D341Med (cell line): ENCODE results near the gene ADARB1.

Experiments used
- DNase-seq: peaks from one replicate; pipeline ENCODE4 v3.0.0; 2012; ENCODE audit warnings: low spot score

ADARB1 gene

DNA sequence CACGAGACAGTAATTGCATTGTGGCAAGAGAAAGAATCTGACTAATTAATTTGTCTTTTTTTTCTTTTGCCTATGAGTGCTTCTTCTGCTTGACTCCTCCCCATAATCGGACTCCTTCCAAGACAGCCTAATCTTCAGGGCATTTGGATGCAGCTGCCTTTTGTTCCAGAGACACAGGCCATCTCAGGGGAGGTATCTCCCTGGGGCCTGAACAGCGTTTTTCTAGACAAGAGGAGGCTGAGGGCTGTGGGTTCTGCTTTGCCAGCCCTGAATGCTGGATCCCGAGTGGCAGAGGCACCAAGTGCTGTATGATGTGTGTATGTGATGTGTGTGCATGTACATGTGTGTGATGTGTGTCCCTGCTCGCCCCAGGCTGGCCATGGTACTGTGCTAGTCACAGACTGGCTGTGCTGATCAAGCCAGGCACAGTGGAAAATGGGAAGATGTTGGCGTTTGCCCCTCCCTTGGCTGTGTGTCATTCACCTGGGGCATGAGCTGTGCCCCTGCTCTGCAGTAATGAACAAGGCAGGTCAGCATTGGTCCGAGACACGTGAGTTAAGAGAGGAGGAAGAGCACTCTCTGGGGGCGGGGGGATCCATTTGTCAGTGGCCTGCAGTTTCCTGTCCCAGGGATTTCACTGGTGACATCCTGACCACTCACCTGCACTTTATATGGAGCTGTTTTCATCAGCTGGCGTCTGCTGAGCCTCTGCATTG lies 77.2 kb downstream of the ADARB1 start:
- DNase-seq = peak; percentile 78

DNA sequence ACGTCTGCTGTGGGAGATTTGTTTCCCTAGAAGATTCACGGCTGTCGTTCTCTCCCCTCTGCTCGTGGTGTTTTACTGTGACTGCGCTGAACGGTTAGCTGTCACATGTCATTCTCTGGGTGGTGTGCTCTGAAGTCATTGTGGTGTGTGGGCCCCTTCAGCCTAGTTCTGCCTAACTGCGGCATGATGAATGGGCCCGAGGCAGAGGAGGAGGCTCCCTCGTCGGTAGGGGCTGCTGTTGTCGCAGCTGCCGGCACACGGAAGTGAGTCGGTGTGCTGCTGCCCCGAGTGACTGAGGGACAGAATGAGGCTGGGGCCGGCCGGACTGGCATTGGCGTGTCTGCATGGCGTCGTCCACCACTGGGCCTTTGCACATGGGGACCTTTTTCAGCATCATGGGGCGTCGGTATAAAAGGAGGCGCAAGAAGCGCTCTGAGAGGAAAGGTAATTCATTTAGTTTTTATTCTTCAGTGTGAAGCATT lies 77.9 kb downstream of the ADARB1 start:
- no peak for DNase-seq

- DNase-seq = no peak
These were observed 79.3 kb downstream of the ADARB1 start for GRCh38 chr21:45153358-45154318.

GRCh38 chr21:45154511-45155508 lies 80.4 kb downstream of the ADARB1 start:
- no peak for DNase-seq

DNA sequence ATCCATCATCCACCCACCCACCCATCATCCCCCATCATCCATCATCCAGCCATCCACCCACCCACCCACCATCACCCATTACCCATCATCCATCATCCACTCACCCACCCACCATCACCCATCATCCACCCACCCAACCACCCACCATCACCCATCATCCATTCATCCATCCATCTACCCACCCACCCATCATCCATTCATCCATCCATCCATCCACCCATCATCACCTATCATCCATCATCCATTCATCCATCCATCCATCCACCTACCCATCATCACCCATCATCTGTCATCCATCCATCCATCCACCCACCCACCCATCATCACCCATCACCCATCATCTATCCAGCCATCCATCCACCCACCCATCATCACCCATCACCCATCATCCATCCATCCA lies 81.5 kb downstream of the ADARB1 start:
- no peak for DNase-seq

DNA sequence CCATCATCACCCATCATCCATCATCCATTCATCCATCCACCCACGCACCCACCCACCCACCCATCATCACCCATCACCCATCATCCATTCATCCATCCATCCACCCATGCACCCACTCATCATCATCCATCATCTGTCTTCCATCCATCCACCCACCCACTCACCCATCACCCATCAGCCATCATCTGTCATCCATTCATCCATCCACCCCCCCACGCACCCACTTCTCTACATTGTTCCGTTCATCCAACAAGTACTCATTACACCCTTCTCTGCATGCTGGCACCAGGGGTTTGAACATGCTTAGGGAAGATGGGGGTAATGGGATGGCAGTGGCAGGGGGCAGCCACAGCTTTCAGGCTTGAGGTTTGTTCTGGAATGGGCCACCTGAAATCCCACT lies 82.1 kb downstream of the ADARB1 start:
- DNase-seq = no peak

DNA sequence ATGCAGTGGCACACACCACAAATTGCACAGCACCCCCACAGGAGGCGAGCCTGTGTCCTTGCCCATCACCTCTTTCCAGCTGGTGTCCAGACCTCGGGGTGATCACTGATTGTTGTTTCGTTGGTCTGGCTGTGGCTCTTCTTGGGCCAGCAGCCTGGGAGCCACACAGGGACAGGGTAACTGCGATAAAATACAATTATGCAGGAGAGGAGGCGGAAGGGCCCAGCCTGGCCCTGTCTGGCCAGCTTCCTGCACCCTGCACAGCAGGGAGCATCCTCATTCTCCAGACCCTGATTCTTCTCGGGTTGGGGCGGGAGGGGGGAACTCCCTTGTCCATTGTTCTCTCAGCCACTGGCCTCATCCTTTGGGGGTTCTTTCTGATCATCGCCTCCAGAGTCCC lies 83.6 kb downstream of the ADARB1 start:
- no peak for DNase-seq

DNA sequence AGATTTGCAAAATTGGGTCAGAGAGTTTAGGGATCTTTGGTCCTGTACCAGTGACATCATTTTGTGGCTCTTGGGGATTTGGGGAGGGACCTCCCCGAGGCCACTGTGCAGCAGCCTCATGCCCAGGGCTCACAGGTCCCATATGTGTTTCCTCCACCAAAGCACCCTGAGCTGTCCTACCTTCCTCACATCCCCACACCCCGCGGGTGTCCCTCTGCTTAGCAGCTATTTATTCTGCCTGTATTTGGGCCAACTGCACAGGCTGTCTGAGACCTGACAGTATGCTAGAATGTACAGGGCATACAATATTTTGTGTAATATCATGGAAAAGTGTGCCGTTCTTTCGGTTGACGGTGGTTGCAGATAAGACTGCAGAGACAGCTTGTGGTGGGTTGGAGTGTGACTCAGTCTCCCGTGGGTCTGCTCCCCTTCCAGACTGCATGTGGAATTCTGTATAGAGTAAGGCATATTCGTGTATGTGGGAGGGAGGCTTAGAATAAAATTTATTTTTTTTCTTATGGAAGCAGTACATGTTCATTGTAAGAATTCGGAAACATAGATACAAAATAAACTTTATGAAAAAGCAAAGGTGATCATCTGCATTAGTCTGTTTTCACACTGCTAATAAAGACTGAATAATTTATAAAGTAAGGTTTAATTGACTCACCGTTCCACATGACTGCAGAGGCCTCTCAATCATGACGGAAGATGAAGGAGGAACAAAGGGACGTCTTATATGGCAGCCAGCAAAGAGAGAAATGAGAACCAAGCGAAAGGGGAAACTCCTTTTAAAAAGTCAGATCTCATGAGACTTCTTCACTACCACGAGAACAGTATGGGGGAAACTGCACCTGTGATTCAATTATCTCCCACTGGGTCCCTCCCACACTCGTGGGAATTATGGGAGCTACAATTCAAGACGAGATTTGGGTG lies 84.4 kb downstream of the ADARB1 start:
- DNase-seq = no peak

DNA sequence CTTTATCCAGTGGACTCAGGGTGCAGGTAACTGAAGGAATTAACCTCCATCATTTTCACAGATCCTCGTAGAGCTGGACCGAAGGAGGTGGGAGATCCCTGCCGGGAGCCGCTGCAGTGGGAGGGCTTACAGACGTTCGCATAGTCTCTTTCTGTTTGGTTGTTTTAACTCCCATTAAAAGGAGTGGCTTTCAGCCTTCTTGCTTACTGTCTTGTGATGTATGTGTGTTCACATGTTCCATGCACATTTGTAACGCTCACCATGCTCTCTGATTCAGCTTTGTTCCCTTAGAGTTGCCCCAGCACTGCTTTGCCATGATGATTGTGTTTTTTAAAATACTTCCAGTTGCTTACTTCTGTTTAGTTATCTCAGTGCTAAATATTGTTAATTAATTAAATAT lies 85.8 kb downstream of the ADARB1 start:
- DNase-seq = no peak

DNA sequence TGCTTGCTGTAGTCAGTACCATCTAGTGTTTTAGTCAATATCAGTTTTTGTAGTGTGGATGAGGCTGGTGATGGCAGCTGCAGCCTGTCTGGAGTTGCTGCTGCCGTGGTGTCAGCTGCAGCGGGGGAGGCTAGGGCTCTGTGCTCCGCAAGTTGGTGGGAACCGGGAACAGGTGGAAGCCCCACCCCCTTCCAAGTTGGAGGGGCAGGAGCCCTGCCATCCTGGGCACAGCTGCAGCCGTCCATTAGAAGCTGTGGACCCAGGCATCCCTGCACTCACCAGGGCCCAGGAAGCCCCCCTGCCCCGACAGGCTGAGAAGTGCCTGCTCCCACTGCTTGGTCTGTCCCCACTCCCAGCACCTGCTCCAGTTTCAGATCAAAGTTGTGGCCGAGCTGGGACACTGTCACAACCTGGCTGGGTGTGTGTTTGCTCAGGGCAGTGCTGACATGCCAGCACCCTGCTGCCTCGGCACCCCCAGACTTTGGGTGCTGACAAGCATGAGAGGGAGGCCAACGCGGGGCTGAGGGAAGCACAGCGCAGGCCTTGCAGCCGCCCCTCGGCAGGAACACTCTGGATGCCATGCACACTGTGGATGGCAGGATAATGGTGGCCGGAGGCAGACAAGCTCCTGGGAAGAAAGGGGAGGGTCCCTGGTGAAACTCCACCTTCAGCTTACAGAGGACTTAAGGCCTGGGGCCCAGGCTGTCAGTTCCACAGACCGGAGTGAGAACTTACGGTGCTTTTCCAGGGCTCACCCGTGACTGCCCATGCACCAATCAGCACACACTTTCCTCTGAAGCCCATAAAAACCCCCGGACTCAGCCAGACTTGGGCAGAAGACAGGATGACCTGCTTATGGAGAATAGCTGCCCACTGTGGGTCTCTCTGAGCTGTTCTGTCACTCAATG lies 86.9 kb downstream of the ADARB1 start:
- no peak for DNase-seq

DNA sequence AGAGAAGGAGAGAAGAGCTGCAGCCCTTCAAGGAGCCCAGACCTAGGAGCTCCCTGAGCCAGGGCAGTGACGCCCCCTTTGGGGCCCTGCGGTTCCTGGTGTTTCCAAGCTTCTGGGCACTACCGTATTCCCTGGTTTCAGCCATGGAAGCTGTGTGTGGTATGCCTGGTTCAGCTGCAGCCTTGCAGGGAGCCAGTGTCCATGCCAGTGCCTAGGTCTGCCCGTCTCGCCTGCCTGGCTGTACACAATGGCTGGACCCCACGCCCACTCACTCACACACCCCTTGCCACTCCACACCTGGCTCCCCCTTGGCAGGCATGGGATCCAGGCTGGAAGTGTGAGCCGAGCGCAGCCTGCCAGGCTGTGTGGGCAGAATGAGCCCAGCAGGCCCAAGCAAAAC lies 87.7 kb downstream of the ADARB1 start:
- DNase-seq = no peak

DNA sequence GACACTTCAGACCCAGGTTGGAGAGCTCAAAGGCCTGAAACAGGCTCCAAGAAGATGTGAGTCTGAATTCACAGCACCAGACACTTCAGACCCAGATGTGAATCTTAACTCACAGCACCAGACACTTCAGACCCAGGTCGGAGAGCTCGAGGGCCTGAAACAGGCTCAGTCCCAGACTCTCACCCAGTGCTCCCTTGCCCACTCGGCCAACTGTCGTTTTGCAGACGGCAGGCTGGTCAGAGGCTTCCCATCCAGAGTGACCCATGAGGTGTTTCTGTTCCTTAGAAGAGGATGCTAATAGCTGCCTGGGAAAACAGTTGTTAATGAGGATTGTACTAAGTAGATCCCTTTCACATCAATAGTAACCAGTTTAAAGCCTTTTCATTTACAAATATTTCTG lies 88.4 kb downstream of the ADARB1 start:
- DNase-seq = no peak

- DNase-seq = no peak
These were observed 89.2 kb downstream of the ADARB1 start for GRCh38 chr21:45163413-45164123.

- DNase-seq = no peak
These were observed 89.7 kb downstream of the ADARB1 start for GRCh38 chr21:45164124-45164511.

- DNase-seq = no peak
These were observed 90.5 kb downstream of the ADARB1 start for GRCh38 chr21:45164838-45165237.

DNA sequence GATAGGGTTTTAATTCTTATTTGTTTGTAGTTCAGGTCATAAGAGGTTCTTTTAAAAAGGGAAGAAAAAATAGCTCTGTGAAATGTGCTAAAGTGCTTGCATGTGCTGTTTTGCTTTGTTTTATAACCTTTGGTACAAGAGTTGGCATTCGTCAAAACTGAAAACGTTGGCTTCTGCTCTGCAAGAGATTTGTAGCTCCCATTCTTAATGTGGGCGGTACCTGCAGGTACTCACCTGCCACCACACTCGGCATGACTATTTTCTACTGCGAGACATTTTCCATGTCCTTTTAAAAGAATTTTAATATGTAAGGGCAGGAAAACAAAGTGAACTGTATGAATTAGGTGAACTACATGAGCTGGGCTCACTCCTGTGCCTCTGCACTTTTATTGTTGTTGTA lies 92.6 kb downstream of the ADARB1 start:
- no peak for DNase-seq

DNA sequence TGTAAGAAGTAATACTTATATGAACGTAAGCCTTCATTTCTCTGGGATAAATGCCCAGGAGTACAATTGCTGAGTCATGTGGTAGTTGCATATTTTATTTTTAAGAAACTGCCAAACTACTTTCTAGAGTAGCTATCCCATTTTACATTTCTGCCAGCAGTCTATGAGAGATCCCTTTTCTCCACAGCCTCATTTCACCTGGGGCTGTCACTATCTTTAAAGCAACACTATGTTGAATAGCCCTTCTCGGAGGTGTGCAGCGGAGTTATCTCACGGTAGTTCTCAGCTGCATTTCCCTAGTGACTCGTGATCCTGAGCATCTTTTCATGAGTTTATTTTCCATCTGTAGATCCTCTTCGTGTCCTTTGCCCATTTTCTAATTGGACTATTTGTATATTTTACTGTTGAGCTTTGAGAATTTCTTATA lies 93.4 kb downstream of the ADARB1 start:
- DNase-seq = no peak

DNA sequence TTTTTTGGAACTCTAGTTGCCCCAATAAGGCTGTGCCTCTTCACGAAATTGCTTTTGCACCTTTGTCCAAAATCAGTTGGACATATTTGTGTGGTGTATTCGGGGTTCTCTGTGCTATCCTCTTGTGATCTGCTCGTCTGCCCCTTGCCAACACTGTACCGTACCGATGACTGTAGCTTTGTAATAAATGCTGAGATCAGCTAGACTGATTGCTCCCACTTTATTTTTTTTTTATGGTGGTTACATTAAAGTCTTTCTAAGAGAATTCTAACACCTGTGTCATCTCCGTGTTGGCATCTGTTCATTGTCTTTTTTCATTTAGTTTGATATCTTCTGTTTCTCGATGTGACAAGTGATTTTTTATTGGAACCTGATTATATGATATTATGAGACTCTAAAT lies 94.1 kb downstream of the ADARB1 start:
- DNase-seq = no peak

DNA sequence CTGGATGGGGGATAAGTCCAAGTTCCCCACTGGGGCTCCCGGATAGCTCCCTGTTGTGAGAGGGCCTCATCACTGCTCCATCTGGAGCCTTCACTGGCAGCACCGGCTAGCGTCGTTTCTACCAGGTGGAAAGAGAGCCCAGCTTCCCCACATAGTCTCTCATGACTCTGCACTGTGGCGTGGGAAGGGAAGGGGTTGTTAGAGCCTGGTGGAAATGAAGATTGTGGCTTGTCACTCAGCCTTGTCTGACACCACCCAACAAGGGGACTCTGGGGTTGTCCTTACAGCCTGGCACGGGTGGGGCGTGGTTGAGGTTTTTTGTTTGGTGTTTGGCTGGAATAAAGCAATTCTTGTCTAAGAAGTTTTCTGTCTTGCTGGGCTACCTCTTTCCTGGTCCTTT lies 94.6 kb downstream of the ADARB1 start:
- no peak for DNase-seq
